C4-2B (cell line): ENCODE data around the gene ZNF41.

Experiments used
- ZFX ChIP-seq: fragments of 450-650 bp; IDR thresholded peaks from 2 replicates; pipeline ENCODE4 v1.6.1; 2017
- TF ChIP-seq, protein P1 (sequence below): fragments of 450-650 bp; conservative IDR thresholded peaks from 2 replicates; pipeline ENCODE4 v1.5.1; 2017; ENCODE audit warnings: mild to moderate bottlenecking

- TF ChIP-seq, protein P1, sequence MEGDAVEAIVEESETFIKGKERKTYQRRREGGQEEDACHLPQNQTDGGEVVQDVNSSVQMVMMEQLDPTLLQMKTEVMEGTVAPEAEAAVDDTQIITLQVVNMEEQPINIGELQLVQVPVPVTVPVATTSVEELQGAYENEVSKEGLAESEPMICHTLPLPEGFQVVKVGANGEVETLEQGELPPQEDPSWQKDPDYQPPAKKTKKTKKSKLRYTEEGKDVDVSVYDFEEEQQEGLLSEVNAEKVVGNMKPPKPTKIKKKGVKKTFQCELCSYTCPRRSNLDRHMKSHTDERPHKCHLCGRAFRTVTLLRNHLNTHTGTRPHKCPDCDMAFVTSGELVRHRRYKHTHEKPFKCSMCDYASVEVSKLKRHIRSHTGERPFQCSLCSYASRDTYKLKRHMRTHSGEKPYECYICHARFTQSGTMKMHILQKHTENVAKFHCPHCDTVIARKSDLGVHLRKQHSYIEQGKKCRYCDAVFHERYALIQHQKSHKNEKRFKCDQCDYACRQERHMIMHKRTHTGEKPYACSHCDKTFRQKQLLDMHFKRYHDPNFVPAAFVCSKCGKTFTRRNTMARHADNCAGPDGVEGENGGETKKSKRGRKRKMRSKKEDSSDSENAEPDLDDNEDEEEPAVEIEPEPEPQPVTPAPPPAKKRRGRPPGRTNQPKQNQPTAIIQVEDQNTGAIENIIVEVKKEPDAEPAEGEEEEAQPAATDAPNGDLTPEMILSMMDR, result no peak
- no peak for TF ChIP-seq ZFX
Observed at GRCh38 chrX:47420265-47420664, 62.8 kb downstream of the ZNF41 start.
